C4-2B (cell line): ENCODE data around the gene SURF6.

ENCODE experiments used
- H3K27ac ChIP-seq: fragments of 450-650 bp; 2 replicates; pipeline ENCODE4 v1.5.1; 2017
- ZFX ChIP-seq: fragments of 450-650 bp; IDR thresholded peaks from 2 replicates; pipeline ENCODE4 v1.6.1; 2017
- TF ChIP-seq, protein P1 (sequence below): fragments of 450-650 bp; conservative IDR thresholded peaks from 2 replicates; pipeline ENCODE4 v1.5.1; 2017; ENCODE audit warnings: mild to moderate bottlenecking

SURF6 gene

DNA sequence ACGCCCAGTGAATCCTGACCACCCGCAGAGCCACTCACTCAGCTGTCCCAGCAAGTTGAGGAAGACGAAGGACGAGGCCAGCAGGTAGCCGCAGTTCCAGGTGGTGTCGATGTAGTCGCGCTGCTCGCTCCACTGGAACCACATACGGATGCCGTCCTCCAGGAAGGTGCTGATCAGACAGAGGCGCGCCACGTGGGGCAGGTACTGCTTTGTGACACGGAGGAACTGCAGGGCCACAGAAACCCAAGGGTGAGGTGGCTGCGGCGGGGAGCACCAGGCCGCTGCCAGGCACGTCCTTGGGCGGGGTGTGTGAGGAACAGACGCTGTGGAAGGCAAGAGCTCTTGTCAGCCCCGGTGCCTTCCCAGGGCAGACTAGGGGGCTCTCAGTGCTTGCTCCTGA is 31.2 kb upstream of the SURF6 start:
- H3K27ac ChIP-seq = no peak overlapping the region

DNA sequence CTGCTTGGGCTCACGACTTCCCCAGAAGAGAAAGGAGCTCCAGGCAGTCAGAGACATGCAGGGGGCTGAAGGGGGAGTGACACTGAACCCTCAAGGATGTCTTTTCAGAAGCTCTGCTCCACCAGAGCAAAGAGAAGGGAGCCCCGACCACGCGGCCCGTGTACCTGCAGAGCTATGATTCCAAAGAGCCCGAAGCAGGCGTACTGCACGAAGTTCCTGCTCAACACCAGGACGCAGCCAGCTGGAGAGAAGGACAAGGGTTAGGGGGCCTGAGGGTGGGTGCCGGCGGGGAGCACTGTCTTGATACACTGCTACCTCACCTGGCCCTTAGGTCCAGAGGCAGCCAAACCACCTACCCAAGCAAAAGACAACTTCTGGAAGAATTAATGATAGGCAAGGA is 30.4 kb upstream of the SURF6 start:
- no peak for TF ChIP-seq ZFX
- TF ChIP-seq, protein P1, sequence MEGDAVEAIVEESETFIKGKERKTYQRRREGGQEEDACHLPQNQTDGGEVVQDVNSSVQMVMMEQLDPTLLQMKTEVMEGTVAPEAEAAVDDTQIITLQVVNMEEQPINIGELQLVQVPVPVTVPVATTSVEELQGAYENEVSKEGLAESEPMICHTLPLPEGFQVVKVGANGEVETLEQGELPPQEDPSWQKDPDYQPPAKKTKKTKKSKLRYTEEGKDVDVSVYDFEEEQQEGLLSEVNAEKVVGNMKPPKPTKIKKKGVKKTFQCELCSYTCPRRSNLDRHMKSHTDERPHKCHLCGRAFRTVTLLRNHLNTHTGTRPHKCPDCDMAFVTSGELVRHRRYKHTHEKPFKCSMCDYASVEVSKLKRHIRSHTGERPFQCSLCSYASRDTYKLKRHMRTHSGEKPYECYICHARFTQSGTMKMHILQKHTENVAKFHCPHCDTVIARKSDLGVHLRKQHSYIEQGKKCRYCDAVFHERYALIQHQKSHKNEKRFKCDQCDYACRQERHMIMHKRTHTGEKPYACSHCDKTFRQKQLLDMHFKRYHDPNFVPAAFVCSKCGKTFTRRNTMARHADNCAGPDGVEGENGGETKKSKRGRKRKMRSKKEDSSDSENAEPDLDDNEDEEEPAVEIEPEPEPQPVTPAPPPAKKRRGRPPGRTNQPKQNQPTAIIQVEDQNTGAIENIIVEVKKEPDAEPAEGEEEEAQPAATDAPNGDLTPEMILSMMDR = no peak
- no peak overlapping the region for H3K27ac ChIP-seq

More for the DNA sequence above, 31.2 kb upstream of the SURF6 start:
- TF ChIP-seq, protein P1 = no peak
- no peak for TF ChIP-seq ZFX

DNA sequence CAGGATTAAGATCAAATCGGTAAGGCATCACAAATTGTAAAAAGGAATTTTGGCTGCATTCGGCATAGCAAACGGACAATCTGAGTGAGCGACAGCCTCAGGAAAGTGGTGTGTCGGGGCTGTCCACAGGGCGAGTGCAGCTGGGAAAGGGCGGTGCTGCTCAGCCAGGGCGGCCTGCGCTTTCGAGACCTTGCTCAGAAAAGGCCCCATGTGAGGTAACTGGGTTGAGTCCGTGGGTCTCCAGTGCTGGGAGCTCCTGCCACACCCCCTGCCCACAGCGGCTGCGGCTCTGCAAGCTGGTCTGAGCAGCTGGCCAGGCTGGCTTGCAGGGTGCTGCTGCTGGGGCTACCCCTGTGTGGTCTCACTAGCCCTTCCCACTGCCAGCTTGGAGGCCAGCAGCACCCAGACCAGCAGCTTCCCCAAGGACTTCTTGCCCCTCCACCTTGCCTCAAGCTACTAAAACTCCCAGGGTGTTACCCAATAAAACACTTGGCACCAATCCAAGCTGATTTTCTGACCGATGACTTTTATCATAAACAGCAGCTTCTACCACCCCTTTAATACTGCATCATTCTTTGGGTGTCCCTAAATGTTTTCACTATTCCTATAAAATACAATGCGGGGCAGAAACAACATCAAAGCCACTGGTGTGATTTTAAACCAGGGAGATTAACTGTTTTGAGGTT is 26.5 kb upstream of the SURF6 start:
- no peak for TF ChIP-seq ZFX
- TF ChIP-seq, protein P1 = no peak
- no peak overlapping the region for H3K27ac ChIP-seq

DNA sequence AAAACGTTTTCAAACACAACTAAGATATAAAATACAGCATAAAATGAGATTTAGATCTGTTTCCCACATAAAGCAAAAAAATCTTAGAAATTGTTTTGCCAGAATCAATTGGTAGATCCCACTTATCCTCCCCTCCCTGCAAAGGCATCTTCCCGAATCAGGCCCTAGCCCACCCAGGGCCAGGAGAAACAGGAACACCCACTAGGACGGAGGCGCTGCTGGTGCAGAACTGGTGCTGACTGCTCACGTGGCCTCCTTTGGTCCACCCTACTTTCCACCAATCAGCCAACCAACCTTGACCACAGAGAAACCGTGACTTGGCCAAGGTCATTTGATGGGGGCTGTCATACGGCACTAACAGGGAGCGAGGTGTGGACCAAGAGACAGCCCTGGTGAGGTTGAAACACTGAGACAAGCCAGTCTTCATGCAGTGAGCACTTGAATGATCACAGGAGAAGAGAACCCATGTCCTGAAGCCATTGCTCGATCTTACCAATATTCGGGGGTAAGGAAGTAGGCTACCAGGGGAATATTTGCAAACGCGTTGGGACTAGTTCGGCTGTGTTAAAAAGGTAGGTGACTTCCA is 25.6 kb upstream of the SURF6 start:
- TF ChIP-seq ZFX = no peak
- TF ChIP-seq, protein P1 = no peak
- no peak overlapping the region for H3K27ac ChIP-seq

DNA sequence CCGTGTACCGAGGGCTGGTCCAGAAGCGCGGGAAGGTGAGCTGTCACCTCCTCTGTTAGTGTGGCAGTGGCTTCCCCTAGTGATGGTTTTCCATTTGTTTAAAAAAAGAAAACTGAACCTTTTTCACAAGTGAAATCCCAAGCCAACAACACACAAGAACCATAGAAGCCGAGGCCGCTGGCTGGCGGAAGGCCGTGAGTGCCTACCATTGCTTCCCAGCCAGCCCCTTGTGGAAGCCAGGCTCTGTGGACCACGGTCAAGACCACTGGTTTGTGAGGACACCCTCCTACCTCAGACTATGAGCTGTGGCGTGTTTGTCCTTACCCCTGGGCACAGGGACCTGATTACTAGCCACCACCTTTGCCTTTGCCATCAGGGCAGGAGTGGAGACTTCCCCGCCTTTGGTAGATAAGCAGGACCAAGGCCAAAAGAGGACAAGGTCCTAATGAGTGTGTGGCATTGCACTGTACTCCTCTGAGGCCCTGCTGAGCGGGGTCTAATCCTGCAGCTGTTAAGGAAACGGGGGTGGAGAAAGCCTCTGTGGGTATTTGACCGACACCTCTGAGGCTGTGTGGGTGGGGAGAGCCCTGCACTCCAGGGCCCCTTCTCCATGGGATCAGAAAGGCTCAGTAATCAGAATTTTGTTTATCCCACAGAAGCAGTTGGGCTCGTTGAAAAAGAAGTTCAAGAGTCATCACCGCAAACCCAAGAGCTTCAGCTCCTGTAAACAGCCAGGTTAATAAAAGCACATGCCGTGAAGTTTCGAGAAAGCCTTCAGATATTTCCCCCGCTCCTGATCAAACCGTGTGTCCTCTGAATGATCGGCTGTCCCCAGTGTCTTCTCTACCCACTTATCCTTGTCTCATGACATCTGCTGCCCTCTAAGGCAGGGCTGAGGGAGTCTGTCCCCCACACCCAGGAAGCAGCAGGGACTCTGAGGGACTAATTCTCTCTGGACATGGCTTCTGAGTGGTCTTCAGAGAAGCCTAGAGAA is 24.7 kb upstream of the SURF6 start:
- TF ChIP-seq ZFX = no peak
- TF ChIP-seq, protein P1 = no peak
- H3K27ac ChIP-seq = no peak overlapping the region

DNA sequence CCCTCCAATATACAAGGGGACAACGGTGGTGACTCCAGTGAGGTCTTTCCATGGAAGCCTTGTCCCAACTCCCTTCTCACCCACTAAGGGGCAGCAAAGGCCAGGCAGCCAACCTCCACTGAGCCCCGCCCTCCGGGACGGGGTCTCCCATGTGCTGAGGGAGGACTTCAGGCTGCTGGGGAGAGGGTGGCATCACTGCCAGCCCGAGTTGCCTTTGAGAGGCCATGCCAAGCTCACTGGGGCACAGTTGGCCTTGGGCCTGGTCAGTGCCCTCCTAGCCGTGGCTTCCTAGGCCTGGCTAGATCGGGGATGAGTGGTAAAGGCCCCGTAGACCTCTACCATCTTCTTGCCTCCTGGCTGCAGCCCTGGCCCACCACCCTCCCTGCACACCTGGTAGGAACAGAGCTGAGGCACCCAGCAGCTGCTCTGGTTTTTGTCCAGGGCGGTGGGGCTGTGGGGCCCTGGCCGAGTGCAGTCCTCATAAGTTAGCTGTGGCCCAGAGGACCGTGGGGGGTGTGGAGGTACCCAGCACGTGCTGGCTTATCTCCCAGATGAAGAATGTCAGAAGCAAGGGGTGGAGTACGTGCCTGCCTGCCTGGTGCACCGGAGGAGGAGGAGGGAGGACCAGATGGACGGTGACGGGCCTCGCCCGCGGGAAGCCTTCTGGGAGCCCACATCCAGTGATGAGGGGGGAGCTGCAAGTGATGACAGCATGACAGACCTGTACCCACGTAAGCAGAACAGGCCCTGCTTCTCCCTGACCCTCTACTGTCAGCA is 23.6 kb upstream of the SURF6 start:
- TF ChIP-seq, protein P1 = no peak
- no peak for TF ChIP-seq ZFX
- no peak overlapping the region for H3K27ac ChIP-seq
